ENCODE measurements around the gene LRMDA. TPM values are rescaled to one million over a fixed set of nuclear protein-coding genes. Genes with fewer than 3 reads are reported as not detected.

The LRMDA gene
- total RNA-seq, 1 experiment from 2014 or later: 1.2 TPM

GRCh38 chr10:75450644-75451640 is 19.5 kb downstream of the LRMDA start:
- H3K79me2 ChIP-seq (ENCODE audit: low read length): no peaks in the 10 kb centered on the region
- POLR2A ChIA-PET (ENCODE audit: unreplicated experiment): no interaction called here
- no peak for ATAC-seq

GRCh38 chr10:75451831-75452230 is 20.4 kb downstream of the LRMDA start:
- H3K36me3 ChIP-seq (ENCODE audit: low read depth, low read length): no peaks in the 10 kb centered on the region
- H3K27ac ChIP-seq (ENCODE audit: low read length): no peak overlapping the region
- peaks cover 28% of the 10 kb centered on the region for H3K4me1 ChIP-seq (ENCODE audit: insufficient read depth, low read length)
- H3F3A ChIP-seq (ENCODE audit: low read length, unreplicated experiment): no peaks in the 10 kb centered on the region
- no peaks in the 10 kb centered on the region for H3K79me2 ChIP-seq (ENCODE audit: low read length)
- no peaks in the 10 kb centered on the region for H3K9me3 ChIP-seq (ENCODE audit: low read length)
- no TSS peak for BruUV-seq (replicated peaks)
- intact Hi-C loops (cut with micrococcal nuclease): no loop called here
- CTCF ChIA-PET: no interaction called here
- H3K4me3 ChIP-seq (ENCODE audit: low read length): no peak overlapping the region
- POLR2A ChIA-PET (ENCODE audit: unreplicated experiment): no interaction called here
- H3K27me3 ChIP-seq (ENCODE audit: low read length): peaks cover 21% of the 10 kb centered on the region
- H3K9me2 ChIP-seq (replicated peaks; ENCODE audit: low read length): no peaks in the 10 kb centered on the region
- H3K4me2 ChIP-seq (ENCODE audit: low read length): no peak overlapping the region
- no peak for ATAC-seq
- no peak for DNase-seq
- TF ChIP-seq CTCF (conservative IDR thresholded peaks at IDR 0.05; ENCODE audit: low read depth, low read length) (no peak), EZH2 (IDR thresholded peaks at IDR 0.05; ENCODE audit: low read length, unreplicated experiment) (no peak), EZH2phosphoT487 (IDR thresholded peaks at IDR 0.05; ENCODE audit: borderline replicate concordance, low read length) (no peak)
- H2AFZ ChIP-seq (ENCODE audit: low read length): no peak overlapping the region
- no peaks in the 10 kb centered on the region for H4K20me1 ChIP-seq (ENCODE audit: low read length)
- H3K9ac ChIP-seq (ENCODE audit: low read length): no peak overlapping the region

More at GRCh38 chr10:75450644-75451640, 19.5 kb downstream of the LRMDA start:
- intact Hi-C loops (cut with micrococcal nuclease): no loop called here
- TF ChIP-seq EZH2phosphoT487 (IDR thresholded peaks at IDR 0.05; ENCODE audit: borderline replicate concordance, low read length): no peak
- no peak for TF ChIP-seq CTCF (conservative IDR thresholded peaks at IDR 0.05; ENCODE audit: low read depth, low read length)
- no peak for TF ChIP-seq EZH2 (IDR thresholded peaks at IDR 0.05; ENCODE audit: low read length, unreplicated experiment)
- Histone ChIP-seq H3K4me1 (ENCODE audit: insufficient read depth, low read length) (peaks cover 28% of the 10 kb centered on the region), H3K27me3 (ENCODE audit: low read length) (peaks cover 21% of the 10 kb centered on the region), H3K9me3 (ENCODE audit: low read length) (0 out of 2 replicates have a peak, but pooled peaks cover 4% of the 10 kb centered on the region), H3K9ac (ENCODE audit: low read length) (no peak overlapping the region), H3K27ac (ENCODE audit: low read length) (no peak overlapping the region), H2AFZ (ENCODE audit: low read length) (no peak overlapping the region), H3K9me2 (replicated peaks; ENCODE audit: low read length) (no peaks in the 10 kb centered on the region), H3K4me2 (ENCODE audit: low read length) (no peak overlapping the region), H3F3A (ENCODE audit: low read length, unreplicated experiment) (no peaks in the 10 kb centered on the region), H4K20me1 (ENCODE audit: low read length) (no peaks in the 10 kb centered on the region), H3K4me3 (ENCODE audit: low read length) (no peak overlapping the region), H3K36me3 (ENCODE audit: low read depth, low read length) (no peaks in the 10 kb centered on the region)
- no peak for DNase-seq
- BruUV-seq (replicated peaks): no TSS peak
- CTCF ChIA-PET: no interaction called here

- Histone ChIP-seq H3K79me2 (ENCODE audit: low read length) (no peaks in the 10 kb centered on the region), H3K4me3 (ENCODE audit: low read length) (no peak overlapping the region), H3F3A (ENCODE audit: low read length, unreplicated experiment) (no peaks in the 10 kb centered on the region), H3K4me1 (ENCODE audit: insufficient read depth, low read length) (peaks cover 28% of the 10 kb centered on the region), H3K27me3 (ENCODE audit: low read length) (peaks cover 25% of the 10 kb centered on the region), H3K9ac (ENCODE audit: low read length) (no peak overlapping the region), H3K36me3 (ENCODE audit: low read depth, low read length) (no peaks in the 10 kb centered on the region), H4K20me1 (ENCODE audit: low read length) (no peaks in the 10 kb centered on the region), H3K4me2 (ENCODE audit: low read length) (peak overlapping the region; percentile 29), H3K9me2 (replicated peaks; ENCODE audit: low read length) (no peaks in the 10 kb centered on the region), H3K27ac (ENCODE audit: low read length) (no peak overlapping the region), H2AFZ (ENCODE audit: low read length) (no peak overlapping the region), H3K9me3 (ENCODE audit: low read length) (no peaks in the 10 kb centered on the region)
- ATAC-seq (peak; percentile 47), DNase-seq (peak; percentile 52)
- no TSS peak for BruUV-seq (replicated peaks)
- TF ChIP-seq EZH2phosphoT487 (IDR thresholded peaks at IDR 0.05; ENCODE audit: borderline replicate concordance, low read length): no peak
- TF ChIP-seq CTCF (conservative IDR thresholded peaks at IDR 0.05; ENCODE audit: low read depth, low read length): no peak
- TF ChIP-seq EZH2 (IDR thresholded peaks at IDR 0.05; ENCODE audit: low read length, unreplicated experiment): no peak
- CTCF ChIA-PET: interaction anchor here (1.2 kb wide), 1 partner anchor 58 kb away, joined by 15 read pairs; no protein-coding TSS in a partner anchor
- POLR2A ChIA-PET (ENCODE audit: unreplicated experiment): no interaction called here
- intact Hi-C loops (cut with micrococcal nuclease): no loop called here
These were observed 21.6 kb downstream of the LRMDA start for GRCh38 chr10:75452997-75453396.
